Activated T-cell treated with anti-CD3 and anti-CD28 coated beads, Interleukin-2, amount 50 U/mL, for 4 hours (primary cell): Measurements from ENCODE around the gene CD93. TPM values are rescaled to one million over a fixed set of nuclear protein-coding genes. Genes with fewer than 3 reads are reported as not detected.

Source experiments
- ATAC-seq, 2 donors: fragments of 200-7000 bp; cut with Tn5 transposase; one replicate each; pipeline ENCODE4 v1.10.0; 2021
- DNase-seq: peaks from one replicate; pipeline ENCODE4 v3.0.0-alpha.2; 2020
- H3K27me3 Mint-ChIP-seq: one replicate; pipeline ENCODE4 v1.8.0; 2021; ENCODE audit warnings: low read depth, mixed read lengths
- H3K36me3 Mint-ChIP-seq: one replicate; pipeline ENCODE4 v1.8.0; 2022; ENCODE audit warnings: mixed read lengths; ENCODE audit not compliant: insufficient read depth
- H3K4me1 Mint-ChIP-seq: one replicate; pipeline ENCODE4 v1.8.0; 2021; ENCODE audit warnings: low read depth, mixed read lengths
- H3K4me3 Mint-ChIP-seq: one replicate; pipeline ENCODE4 v1.8.0; 2021; ENCODE audit warnings: mild to moderate bottlenecking, moderate library complexity, mixed read lengths
- H3K9me3 Mint-ChIP-seq: one replicate; pipeline ENCODE4 v1.8.0; 2021; ENCODE audit warnings: mixed read lengths
- total RNA-seq, 3 donors: library from RNA; stranded (reverse); gene quantifications; one replicate each; pipeline ENCODE4 v1.2.1, GENCODE V29; 2021

CD93 gene
- total RNA-seq, 3 donors from 2014 or later, result 0.18 to 0.76 (median 0.30) TPM

GRCh38 chr20:23037017-23037481 lies 49.1 kb downstream of the CD93 start:
- DNase-seq (no peak), ATAC-seq (no peak)
- no peak overlapping the region for H3K4me3 Mint-ChIP-seq
- H3K9me3 Mint-ChIP-seq, result no peaks in the 10 kb centered on the region
- peaks cover 23% of the 10 kb centered on the region for H3K27me3 Mint-ChIP-seq
- H3K36me3 Mint-ChIP-seq, result no peaks in the 10 kb centered on the region
- H3K4me1 Mint-ChIP-seq, result no peaks in the 10 kb centered on the region

GRCh38 chr20:23036371-23036770 lies 49.8 kb downstream of the CD93 start:
- Mint-ChIP-seq H3K4me3 (no peak overlapping the region), H3K27me3 (peaks cover 28% of the 10 kb centered on the region), H3K9me3 (no peaks in the 10 kb centered on the region), H3K36me3 (no peaks in the 10 kb centered on the region), H3K4me1 (no peaks in the 10 kb centered on the region)
- no peak for ATAC-seq
- DNase-seq, result no peak

GRCh38 chr20:23035731-23036130 lies 50.4 kb downstream of the CD93 start:
- peaks cover 27% of the 10 kb centered on the region for H3K27me3 Mint-ChIP-seq
- no peaks in the 10 kb centered on the region for H3K36me3 Mint-ChIP-seq
- H3K9me3 Mint-ChIP-seq, result no peaks in the 10 kb centered on the region
- DNase-seq, result no peak
- no peaks in the 10 kb centered on the region for H3K4me1 Mint-ChIP-seq
- no peak overlapping the region for H3K4me3 Mint-ChIP-seq
- ATAC-seq, result no peak

GRCh38 chr20:23034721-23035671 lies 51.1 kb downstream of the CD93 start, which contains the start of gene SSTR4:
Gene SSTR4 (plus strand): TSS chr20:23035312. CDS start chr20:23035484, 172 bp downstream.
- Mint-ChIP-seq H3K4me1 (no peaks in the 10 kb centered on the region), H3K9me3 (no peaks in the 10 kb centered on the region), H3K27me3 (peaks cover 25% of the 10 kb centered on the region), H3K36me3 (no peaks in the 10 kb centered on the region), H3K4me3 (no peak within 1 kb of the TSS)
- DNase-seq, result no peak
- peak in 1 of 2 donors; percentile 9 for ATAC-seq

- no peaks in the 10 kb centered on the region for H3K36me3 Mint-ChIP-seq
- H3K4me1 Mint-ChIP-seq, result no peaks in the 10 kb centered on the region
- H3K27me3 Mint-ChIP-seq, result peaks cover 25% of the 10 kb centered on the region
- H3K4me3 Mint-ChIP-seq, result no peak overlapping the region
- no peak for ATAC-seq
- DNase-seq, result no peak
- H3K9me3 Mint-ChIP-seq, result no peaks in the 10 kb centered on the region
Observed at GRCh38 chr20:23033918-23034317, 52.2 kb downstream of the CD93 start.

GRCh38 chr20:23032750-23033078 lies 53.4 kb downstream of the CD93 start:
- no peaks in the 10 kb centered on the region for H3K9me3 Mint-ChIP-seq
- H3K36me3 Mint-ChIP-seq, result no peaks in the 10 kb centered on the region
- H3K27me3 Mint-ChIP-seq, result peaks cover 22% of the 10 kb centered on the region
- DNase-seq (no peak), ATAC-seq (no peak)
- no peaks in the 10 kb centered on the region for H3K4me1 Mint-ChIP-seq
- no peak overlapping the region for H3K4me3 Mint-ChIP-seq

GRCh38 chr20:23032056-23032749 lies 53.9 kb downstream of the CD93 start:
- Mint-ChIP-seq H3K4me3 (no peak overlapping the region), H3K4me1 (no peaks in the 10 kb centered on the region), H3K9me3 (no peaks in the 10 kb centered on the region), H3K27me3 (peaks cover 22% of the 10 kb centered on the region), H3K36me3 (no peaks in the 10 kb centered on the region)
- no peak for ATAC-seq
- DNase-seq, result no peak

- ATAC-seq (no peak), DNase-seq (no peak)
- H3K36me3 Mint-ChIP-seq, result no peaks in the 10 kb centered on the region
- H3K4me3 Mint-ChIP-seq, result no peak overlapping the region
- H3K4me1 Mint-ChIP-seq, result no peaks in the 10 kb centered on the region
- H3K9me3 Mint-ChIP-seq, result no peaks in the 10 kb centered on the region
- peaks cover 19% of the 10 kb centered on the region for H3K27me3 Mint-ChIP-seq
Observed at GRCh38 chr20:23031346-23031745, 54.8 kb downstream of the CD93 start.

Other genes starting within 250 kb of the CD93 start
- not detected for gene SSTR4, start 51.0 kb downstream of the CD93 start, total RNA-seq
- under 1 TPM in 2 of 3 donors, not detected in 1; 0.05 to 0.08 TPM for gene THBD, start 36.7 kb downstream of the CD93 start, total RNA-seq